EL (cell line): Measurements from ENCODE around the gene LKAAEAR1.

Experiments
- DNase-seq: peaks from one replicate; pipeline ENCODE4 v3.0.0-alpha.2; 2016

LKAAEAR1 gene

DNA sequence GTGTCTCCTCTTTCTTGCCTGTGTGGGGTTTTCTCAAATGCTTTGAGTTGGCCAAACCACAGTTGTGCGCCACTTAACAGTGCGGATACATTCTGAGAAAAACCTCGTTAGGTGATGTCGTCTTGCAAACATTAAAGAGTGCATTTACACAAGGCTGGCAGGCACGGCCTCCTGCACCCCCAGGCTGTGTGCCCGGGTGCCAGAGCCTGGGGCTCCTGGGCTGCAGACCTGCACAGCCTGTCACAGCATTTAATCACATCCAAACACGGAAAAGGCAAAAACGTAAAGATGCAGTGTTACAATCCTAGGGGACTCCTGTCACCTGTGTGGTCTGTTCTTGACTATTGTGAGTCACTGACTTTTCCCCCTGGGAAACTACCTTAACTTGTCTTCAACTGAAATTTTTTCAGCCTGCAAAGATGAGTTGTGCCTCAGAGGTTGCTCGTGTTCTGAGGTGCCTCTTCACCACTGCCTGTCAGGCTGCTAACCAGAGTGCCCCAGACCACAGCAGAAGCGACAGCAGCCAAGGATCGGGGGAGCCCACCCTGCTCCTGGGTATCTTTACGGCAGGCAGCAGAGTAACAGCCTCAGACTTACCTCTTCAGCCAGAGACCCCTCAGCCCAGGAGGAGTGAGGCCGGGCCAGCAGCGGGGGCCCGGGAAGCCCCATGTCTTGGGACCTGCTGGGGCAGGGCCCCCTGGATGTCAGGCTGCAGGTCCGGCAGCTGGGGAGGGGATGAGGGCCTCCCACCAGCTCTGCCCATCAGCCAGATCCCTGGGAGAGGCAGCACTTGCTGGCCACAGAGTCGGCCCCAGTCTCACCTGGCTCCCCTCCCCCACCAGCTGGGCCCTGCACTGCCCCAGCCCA, 48.9 kb downstream of the LKAAEAR1 start:
- DNase-seq = no peak

GRCh38 chr20:64033981-64034493, 50.2 kb downstream of the LKAAEAR1 start:
- DNase-seq = no peak
